Muscle of leg (tissue), 11 donors: ENCODE measurements around the gene EEIG2. TPM values are rescaled to one million over a fixed set of nuclear protein-coding genes. Genes with fewer than 3 reads are reported as not detected.
A peak's percentile ranks its signal among the peaks of the same experiment; 100 is the strongest.

Experiments used
- DNase-seq: peaks from one replicate; pipeline ENCODE4 v3.0.0; 2013
- H3K27ac ChIP-seq: one replicate; pipeline ENCODE4 v1.5.1; 2013; ENCODE audit warnings: mild to moderate bottlenecking, low read length, control low read depth
- H3K27me3 ChIP-seq: one replicate; pipeline ENCODE4 v1.6.1; 2013; ENCODE audit warnings: low read length; ENCODE audit not compliant: control insufficient read depth, insufficient read depth
- H3K36me3 ChIP-seq: one replicate; pipeline ENCODE4 v1.6.1; 2013; ENCODE audit warnings: low read length; ENCODE audit not compliant: control insufficient read depth, insufficient read depth
- H3K4me1 ChIP-seq: one replicate; pipeline ENCODE4 v1.6.1; 2013; ENCODE audit warnings: low read length; ENCODE audit not compliant: control insufficient read depth, insufficient read depth
- H3K4me3 ChIP-seq: one replicate; pipeline ENCODE4 v1.5.1; 2013; ENCODE audit warnings: low read length, control low read depth
- H3K9me3 ChIP-seq: replicated peaks from 2 replicates; pipeline ENCODE4 v1.6.1; 2013; ENCODE audit warnings: low read depth, low read length; ENCODE audit not compliant: control insufficient read depth
- WGBS: methylation state at CpG from one replicate; pipeline ENCODE4 v1.1.5; 2013; ENCODE audit warnings: missing lambda C conversion rate; ENCODE audit not compliant: insufficient coverage; 5-methylcytosine and 5-hydroxymethylcytosine counted together
- polyA plus RNA-seq, 8 donors: library from polyadenylated mRNA; unstranded; fragments of 120-200 nt; gene quantifications; one replicate each; pipeline versions ENCODE4 v1.2.1 to v1.2.3, GENCODE V29; 2013; ENCODE audit warnings: inconsistent platforms in 1 of 8, low replicate concordance in 1 of 8; ENCODE audit not compliant: insufficient read length in 8 of 8, insufficient read depth in 1 of 8
- total RNA-seq: library from RNA; stranded (reverse); fragments of 120-200 nt; gene quantifications from one replicate; pipeline ENCODE4 v1.2.4, GENCODE V29; 2013

EEIG2 gene
- total and polyA plus RNA-seq, 9 donors = 9.0 to 17.3 (median 10.8) TPM

- Histone ChIP-seq H3K36me3 (no peaks in the 10 kb centered on the region), H3K27me3 (no peaks in the 10 kb centered on the region), H3K4me3 (no peak overlapping the region), H3K9me3 (no peaks in the 10 kb centered on the region), H3K4me1 (peaks cover 7% of the 10 kb centered on the region), H3K27ac (no peak overlapping the region)
- DNase-seq = no peak
- WGBS = 77% methylated on average over 2 of the region's 5 CpGs
Measured at GRCh38 chr1:108592030-108592759, 32.3 kb downstream of the EEIG2 start.

GRCh38 chr1:108593448-108593847 lies 33.5 kb downstream of the EEIG2 start:
- H3K4me3 ChIP-seq = no peak overlapping the region
- H3K36me3 ChIP-seq = no peaks in the 10 kb centered on the region
- 86% methylated on average over 1 of the region's 2 CpGs for WGBS
- H3K4me1 ChIP-seq = peaks cover 7% of the 10 kb centered on the region
- H3K27ac ChIP-seq = no peak overlapping the region
- no peaks in the 10 kb centered on the region for H3K9me3 ChIP-seq
- H3K27me3 ChIP-seq = no peaks in the 10 kb centered on the region
- DNase-seq = no peak

GRCh38 chr1:108595507-108595906 lies 35.6 kb downstream of the EEIG2 start:
- peak overlapping the region; percentile 57 for H3K27ac ChIP-seq
- DNase-seq = peak; percentile 97
- H3K9me3 ChIP-seq = no peaks in the 10 kb centered on the region
- no peak overlapping the region for H3K4me3 ChIP-seq
- no peaks in the 10 kb centered on the region for H3K36me3 ChIP-seq
- peaks cover 5% of the 10 kb centered on the region for H3K4me1 ChIP-seq
- WGBS = 9% methylated on average over 1 of the region's 2 CpGs
- H3K27me3 ChIP-seq = no peaks in the 10 kb centered on the region

GRCh38 chr1:108597041-108597440 lies 37.1 kb downstream of the EEIG2 start:
- Histone ChIP-seq H3K4me3 (no peak overlapping the region), H3K27ac (no peak overlapping the region), H3K27me3 (no peaks in the 10 kb centered on the region), H3K4me1 (peaks cover 2% of the 10 kb centered on the region), H3K36me3 (peaks cover 4% of the 10 kb centered on the region), H3K9me3 (no peaks in the 10 kb centered on the region)
- DNase-seq = no peak

- H3K4me1 ChIP-seq = peaks cover 2% of the 10 kb centered on the region
- DNase-seq = no peak
- H3K27me3 ChIP-seq = no peaks in the 10 kb centered on the region
- H3K27ac ChIP-seq = no peak overlapping the region
- no peaks in the 10 kb centered on the region for H3K9me3 ChIP-seq
- no peak overlapping the region for H3K4me3 ChIP-seq
- 100% methylated on average over 1 of the region's 1 CpG for WGBS
- H3K36me3 ChIP-seq = peaks cover 11% of the 10 kb centered on the region
Measured at GRCh38 chr1:108598340-108598739, 38.4 kb downstream of the EEIG2 start.

GRCh38 chr1:108600504-108600903 lies 40.6 kb downstream of the EEIG2 start:
- no peak overlapping the region for H3K27ac ChIP-seq
- H3K4me1 ChIP-seq = peaks cover 2% of the 10 kb centered on the region
- no CpG with 5 or more reads among the region's 4 CpGs for WGBS
- H3K4me3 ChIP-seq = no peak overlapping the region
- no peaks in the 10 kb centered on the region for H3K27me3 ChIP-seq
- H3K36me3 ChIP-seq = peaks cover 14% of the 10 kb centered on the region
- H3K9me3 ChIP-seq = no peaks in the 10 kb centered on the region
- no peak for DNase-seq

- no CpG with 5 or more reads among the region's 1 CpG for WGBS
- Histone ChIP-seq H3K27me3 (no peaks in the 10 kb centered on the region), H3K9me3 (no peaks in the 10 kb centered on the region), H3K4me1 (no peaks in the 10 kb centered on the region), H3K36me3 (peaks cover 14% of the 10 kb centered on the region), H3K27ac (no peak overlapping the region), H3K4me3 (no peak overlapping the region)
- no peak for DNase-seq
Measured at GRCh38 chr1:108601708-108602410, 42.0 kb downstream of the EEIG2 start.

GRCh38 chr1:108605633-108606032 lies 45.7 kb downstream of the EEIG2 start:
- no peaks in the 10 kb centered on the region for H3K9me3 ChIP-seq
- H3K4me1 ChIP-seq = peaks cover 4% of the 10 kb centered on the region
- H3K27me3 ChIP-seq = no peaks in the 10 kb centered on the region
- DNase-seq = no peak
- no peak overlapping the region for H3K4me3 ChIP-seq
- no peak overlapping the region for H3K27ac ChIP-seq
- peaks cover 16% of the 10 kb centered on the region for H3K36me3 ChIP-seq

- H3K9me3 ChIP-seq = no peaks in the 10 kb centered on the region
- peaks cover 16% of the 10 kb centered on the region for H3K36me3 ChIP-seq
- peaks cover 4% of the 10 kb centered on the region for H3K4me1 ChIP-seq
- H3K4me3 ChIP-seq = no peak overlapping the region
- no peak for DNase-seq
- no peaks in the 10 kb centered on the region for H3K27me3 ChIP-seq
- H3K27ac ChIP-seq = no peak overlapping the region
Measured at GRCh38 chr1:108606478-108606877, 46.6 kb downstream of the EEIG2 start.

- Histone ChIP-seq H3K9me3 (no peaks in the 10 kb centered on the region), H3K36me3 (peaks cover 4% of the 10 kb centered on the region), H3K27me3 (no peaks in the 10 kb centered on the region), H3K4me3 (no peak overlapping the region), H3K27ac (peak overlapping the region; percentile 52), H3K4me1 (peaks cover 4% of the 10 kb centered on the region)
- 10% methylated on average over 6 of the region's 11 CpGs for WGBS
- peak; percentile 83 for DNase-seq
Measured at GRCh38 chr1:108609483-108610049, 49.7 kb downstream of the EEIG2 start.
